HG02870 (cell line): ENCODE data around the gene BCR.
"Not testable (repeated sequence)": the region's sequence is repeated elsewhere in the genome, so short reads cannot be mapped to it uniquely, and the experiment has no call there.

Source experiments
- ATAC-seq: cut with Tn5 transposase; IDR thresholded peaks from one replicate; pipeline ENCODE4 v1.9.1; 2021; ENCODE audit warnings: mild to moderate bottlenecking, moderate library complexity; ENCODE audit not compliant: unreplicated experiment

The BCR gene

DNA sequence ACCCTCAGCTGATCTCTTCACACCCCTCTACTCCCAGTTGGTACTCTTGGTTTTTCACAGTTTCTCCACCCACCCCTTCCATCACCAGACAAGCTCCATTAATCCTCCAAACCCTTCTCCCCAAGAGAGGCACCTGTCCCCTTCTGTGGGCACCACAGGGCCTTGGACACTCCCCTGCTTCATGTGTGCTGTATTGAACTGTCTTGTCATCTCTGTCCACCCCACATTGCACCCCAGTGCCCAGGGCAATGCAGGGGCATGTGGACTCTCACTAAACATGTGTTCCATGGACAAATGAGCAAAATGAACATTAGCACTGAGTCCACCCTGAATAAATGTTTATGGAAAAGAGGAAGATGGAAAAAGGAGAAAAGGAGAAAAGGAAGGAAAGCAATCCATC, 181.4 kb downstream of the BCR start:
- no peak for ATAC-seq

DNA sequence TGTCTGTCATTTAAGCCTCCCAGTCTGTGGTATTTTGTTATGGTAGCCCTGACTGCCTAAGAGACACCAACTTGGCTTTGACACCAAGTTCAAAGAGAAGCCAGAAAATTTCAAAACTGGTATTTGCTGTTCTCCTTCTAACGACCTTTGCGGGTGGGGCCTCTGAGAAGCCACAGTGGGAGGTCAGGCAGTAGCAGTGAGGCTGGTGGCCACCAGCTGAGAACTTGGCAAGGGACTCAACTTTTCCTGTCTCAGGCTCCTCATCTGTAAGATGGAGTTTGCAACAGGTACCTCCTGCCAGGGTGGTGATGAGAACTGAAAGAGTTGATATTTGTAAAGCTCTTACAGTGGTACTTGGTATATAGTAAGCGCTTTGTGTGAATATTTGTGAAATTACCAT, 183.4 kb downstream of the BCR start:
- no peak for ATAC-seq

DNA sequence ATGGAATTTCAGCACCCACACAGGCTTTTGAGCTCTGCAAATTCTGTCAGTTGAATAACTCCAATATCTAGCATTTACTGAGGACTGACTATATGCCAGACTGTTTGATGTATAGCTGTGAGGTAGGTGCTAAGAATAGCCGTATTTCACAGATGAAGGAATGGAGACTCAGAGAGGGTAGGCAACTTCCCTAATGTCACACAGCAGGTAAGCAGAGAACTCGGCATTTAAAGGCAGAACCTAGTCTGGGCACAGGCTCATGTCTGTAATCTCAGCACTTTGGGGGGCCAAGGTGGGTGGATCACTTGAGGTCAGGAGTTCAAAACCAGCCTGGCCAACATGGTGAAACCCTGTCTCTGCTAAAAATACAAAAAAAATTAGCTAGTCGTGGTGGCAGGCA, 184.1 kb downstream of the BCR start:
- ATAC-seq: no peak

DNA sequence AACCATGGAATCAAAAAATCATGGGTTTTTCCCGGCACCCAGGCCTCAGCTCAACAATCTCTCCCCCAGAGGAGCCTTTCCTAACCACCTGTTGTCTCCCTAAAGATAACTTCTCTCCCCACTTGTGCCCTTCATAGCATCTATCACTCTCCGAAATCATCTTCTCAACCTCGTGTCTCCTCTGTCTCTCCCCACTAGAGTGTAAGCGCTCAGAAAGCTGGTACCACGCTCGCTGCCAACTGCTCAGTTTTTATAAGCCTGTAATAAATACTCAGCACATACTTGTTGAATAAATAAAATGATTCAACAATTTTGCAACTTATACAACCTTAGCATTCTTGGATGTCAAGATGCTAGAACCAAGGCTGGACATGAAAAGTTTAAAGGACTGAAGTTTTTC, 185.2 kb downstream of the BCR start:
- ATAC-seq: no peak

DNA sequence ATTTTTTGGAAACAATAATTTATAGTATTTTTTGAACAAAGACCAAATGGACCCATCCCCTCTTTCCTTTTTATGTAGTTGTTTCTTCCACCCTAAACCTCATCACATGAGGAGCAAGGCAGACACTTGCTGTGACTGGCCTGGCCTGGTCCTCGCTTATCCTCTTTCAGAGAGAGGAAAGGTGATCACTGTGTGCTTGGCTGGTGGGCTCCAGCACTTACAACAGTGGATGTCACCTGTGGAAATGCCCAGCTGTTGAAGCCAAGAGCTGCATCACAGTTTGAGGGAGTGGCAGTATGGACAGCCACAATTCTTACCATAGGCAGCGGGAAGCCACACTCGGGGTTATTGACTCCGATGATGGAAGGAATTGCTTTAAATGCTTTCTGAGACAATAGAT, 185.7 kb downstream of the BCR start:
- no peak for ATAC-seq

DNA sequence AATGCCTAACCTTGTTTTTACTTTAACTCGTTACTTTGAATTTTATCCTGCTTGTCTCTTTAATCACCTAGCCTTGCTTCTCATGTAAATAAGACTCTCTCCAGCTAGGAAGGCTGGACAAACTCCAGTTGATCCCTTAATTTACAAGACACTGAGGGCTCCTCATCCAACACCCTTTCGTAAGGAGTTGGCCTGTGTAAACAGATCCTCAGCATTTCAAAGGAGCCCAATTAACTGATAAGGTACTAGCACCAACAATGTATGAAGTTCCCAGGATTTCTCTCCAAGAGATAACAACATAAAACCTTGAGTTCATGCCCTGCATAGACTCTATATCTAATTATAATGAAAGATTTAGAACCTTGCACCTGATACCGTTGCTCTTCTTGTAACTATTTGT, 186.9 kb downstream of the BCR start:
- not testable (repeated sequence) for ATAC-seq
